ENCODE data around the gene DEAF1.

DNA sequence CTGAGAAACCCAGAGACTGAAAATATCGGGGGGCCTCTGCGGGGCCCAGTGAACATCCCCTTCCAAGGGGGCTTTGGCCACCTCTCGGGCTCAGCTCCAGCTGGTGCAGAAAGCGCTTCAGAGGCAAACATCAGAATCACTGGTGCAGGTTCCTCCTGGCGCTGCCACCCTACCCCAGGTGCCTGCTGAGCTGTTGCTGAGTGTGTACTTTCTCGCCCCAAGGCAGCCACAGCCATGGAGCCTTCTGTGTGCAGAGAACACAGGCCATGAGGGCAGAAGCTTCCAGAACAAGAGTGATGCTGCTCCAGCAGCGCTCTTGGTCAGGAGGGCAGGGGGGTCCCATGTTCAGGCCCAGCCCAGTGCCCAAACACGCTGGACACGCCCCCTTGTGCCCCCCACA is 51.7 kb downstream of the DEAF1 start:
- TF ChIP-seq, protein P1, sequence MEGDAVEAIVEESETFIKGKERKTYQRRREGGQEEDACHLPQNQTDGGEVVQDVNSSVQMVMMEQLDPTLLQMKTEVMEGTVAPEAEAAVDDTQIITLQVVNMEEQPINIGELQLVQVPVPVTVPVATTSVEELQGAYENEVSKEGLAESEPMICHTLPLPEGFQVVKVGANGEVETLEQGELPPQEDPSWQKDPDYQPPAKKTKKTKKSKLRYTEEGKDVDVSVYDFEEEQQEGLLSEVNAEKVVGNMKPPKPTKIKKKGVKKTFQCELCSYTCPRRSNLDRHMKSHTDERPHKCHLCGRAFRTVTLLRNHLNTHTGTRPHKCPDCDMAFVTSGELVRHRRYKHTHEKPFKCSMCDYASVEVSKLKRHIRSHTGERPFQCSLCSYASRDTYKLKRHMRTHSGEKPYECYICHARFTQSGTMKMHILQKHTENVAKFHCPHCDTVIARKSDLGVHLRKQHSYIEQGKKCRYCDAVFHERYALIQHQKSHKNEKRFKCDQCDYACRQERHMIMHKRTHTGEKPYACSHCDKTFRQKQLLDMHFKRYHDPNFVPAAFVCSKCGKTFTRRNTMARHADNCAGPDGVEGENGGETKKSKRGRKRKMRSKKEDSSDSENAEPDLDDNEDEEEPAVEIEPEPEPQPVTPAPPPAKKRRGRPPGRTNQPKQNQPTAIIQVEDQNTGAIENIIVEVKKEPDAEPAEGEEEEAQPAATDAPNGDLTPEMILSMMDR (IDR thresholded peaks at IDR 0.05), result no peak
- TF ChIP-seq POLR2A (IDR thresholded peaks at IDR 0.05), result no peak

Measured in body of pancreas (tissue), 4 donors.